Measurements from ENCODE around the gene ALK.

- TF ChIP-seq POLR2A (IDR thresholded peaks at IDR 0.05) (no peak), CTCF (IDR thresholded peaks at IDR 0.05) (no peak), POLR2AphosphoS5 (IDR thresholded peaks at IDR 0.05) (no peak), EP300 (IDR thresholded peaks at IDR 0.05) (no peak)
These were observed 680.0 kb downstream of the ALK start for GRCh38 chr2:29241341-29241740.
